Measurements from ENCODE around the gene KCNK3.

The KCNK3 gene

DNA sequence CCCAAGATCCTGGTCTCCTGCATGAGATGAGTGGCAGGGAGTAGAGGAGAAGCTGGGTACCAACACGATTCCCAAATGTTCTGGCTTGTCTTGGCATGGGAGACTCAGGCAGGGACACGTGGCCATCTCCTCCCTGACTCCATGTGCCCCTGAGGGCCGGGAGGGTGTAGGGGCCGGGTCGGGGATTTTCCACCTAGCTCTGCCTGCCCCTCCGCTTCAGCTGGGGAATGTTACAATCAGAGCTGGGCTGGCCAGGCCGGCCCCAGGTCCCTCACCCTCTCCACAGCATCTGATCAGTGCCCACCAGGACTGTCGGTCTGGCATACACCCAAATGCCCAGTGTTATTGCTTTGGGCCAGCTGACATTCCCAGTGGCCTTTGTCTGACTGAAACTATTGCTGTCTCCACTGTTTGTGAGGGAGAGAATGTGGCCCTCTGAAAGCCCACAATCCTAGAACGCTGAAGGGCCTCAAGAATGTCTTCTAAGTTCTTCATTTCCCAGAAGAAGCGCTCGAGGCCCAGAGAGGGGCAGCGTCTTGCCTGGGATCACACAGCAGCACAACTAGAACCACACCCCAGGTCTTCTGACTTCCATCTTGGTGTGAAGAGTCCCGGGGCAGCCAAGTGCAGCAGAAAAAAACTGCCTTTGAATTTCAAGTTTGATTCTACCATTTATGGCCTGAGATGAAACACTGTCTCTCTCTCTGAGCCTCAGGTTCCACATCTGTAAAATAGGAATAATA is 23.2 kb downstream of the KCNK3 start:
- DNase-seq = no peak

DNA sequence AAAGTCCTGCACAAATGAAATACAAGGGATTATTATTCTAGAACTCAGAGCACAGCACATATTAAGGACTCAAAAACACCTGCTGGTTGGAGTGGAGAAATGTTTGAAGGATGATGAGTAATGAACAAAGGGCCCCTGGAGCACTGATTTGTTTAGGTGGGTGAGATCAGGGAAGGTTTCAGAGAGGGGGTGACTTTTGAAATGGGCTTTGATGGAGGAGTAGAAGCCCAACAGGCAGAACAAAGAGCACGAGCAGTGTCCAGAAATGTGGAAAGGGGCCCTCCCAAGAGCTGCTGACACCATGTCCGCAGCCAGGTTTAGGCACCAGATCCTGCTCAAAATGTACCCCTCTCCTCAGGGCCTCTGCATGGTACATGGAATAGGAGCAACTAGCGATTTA is 23.8 kb downstream of the KCNK3 start:
- no peak for DNase-seq

DNA sequence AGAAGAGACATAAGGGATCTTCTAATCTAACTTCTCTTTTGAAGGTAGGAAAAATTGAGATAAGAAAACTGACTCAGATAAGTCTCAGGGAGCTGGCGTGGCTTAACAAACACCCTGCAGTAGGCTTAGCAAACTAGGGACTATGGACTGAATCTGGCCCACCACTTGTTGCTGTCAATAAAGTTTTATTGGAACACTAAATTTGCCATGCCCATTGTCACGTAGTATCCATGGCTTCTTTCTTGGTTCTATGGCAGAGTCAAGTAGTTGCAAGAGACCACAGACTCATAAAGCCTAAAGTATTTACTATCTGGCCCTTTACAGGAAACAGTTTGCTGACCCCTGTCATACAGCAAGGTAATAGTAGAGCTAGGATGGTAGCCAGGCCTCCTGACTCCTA is 24.2 kb downstream of the KCNK3 start:
- DNase-seq = no peak

DNA sequence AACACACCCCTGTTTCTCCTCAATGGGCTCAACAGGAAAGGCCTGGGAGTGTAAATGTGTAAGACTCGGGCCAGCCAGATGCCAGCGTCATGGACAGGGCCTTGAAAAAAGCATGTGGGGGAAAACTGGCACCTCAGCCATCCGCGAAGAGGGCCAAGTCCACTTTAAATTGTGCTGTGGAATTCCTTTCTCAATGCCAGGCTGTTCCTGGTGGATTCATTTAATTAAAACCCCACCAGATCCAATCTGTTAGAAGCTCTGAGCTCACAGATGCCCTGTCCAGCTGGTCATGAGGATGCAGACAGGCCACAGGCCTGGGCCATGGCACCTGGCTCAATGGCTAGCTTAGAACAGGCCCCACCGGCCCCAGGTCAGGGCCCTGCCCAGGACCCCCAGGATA is 24.8 kb downstream of the KCNK3 start:
- peak in 1 of 2 experiments; percentile 62 for DNase-seq

DNA sequence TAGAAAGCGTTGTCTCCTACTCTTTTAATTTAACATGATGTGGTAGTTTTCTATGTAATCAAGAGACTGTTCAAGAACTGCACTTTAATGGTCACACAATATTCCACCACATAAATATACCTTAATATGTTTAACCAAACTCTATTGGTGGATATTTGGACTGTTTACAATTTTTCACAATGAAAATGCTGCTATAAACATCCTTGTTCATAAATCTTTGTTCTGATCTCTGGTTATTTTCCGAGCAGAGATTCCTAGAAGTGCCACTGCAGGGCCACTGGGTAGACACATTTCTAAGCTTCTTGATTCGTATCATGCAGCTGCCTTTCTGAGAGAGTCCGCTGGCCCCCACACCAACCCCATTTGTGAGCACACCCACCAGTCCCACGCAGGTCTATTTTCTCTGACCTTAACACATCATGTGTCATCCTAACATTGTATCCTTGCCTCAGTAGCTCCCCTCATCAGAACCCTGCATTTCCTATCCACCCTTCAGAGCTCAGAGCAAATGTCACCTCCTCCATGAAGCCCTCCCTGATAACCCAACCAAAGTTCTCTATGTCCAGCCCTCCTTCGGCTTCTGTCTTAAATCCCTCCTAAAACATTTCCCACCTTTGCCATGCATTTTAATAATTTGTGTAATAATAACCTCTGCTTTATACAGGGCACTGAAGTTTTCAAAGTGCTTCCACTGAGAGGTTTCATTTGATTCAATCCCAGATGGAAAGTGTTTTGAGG is 26.6 kb downstream of the KCNK3 start:
- DNase-seq = no peak

DNA sequence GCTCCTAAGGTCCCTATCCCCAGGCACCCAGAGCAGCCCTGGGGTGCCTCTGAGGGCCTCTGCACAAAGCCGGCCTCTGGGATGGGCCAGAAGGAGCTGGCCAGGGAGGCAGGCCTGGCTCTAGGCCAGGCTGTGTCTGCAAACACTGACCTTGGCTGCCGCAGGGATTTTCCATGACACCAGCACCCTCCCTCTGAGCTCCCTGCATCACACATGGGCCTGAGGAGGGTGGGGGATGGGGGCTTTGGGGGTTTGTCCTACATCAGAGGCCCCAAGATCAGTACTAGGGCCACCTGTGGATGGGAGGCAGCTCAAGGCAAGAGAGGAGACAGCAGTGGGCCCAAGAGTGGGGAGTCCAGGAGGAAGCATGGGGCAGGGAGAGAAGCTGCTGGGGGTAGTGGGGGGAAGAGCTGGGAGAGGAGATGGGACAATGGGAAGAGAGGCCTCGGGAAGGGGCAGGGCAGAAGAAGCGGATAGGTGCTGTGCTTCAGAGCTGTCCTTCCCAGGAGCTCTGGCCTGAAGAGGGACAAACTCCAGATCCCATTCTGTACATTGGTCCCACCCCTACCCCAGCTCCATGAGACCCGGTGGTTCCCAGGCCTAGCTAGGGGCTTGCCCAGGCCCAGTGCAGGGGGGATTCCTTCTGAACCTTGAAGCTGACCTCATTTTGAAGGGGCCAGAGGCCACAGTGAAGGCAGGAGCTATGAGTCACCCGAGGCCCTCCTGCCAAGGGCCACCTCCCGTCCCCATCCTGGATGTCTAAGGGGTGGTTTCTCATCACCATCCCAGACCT is 28.0 kb downstream of the KCNK3 start:
- DNase-seq = no peak

DNA sequence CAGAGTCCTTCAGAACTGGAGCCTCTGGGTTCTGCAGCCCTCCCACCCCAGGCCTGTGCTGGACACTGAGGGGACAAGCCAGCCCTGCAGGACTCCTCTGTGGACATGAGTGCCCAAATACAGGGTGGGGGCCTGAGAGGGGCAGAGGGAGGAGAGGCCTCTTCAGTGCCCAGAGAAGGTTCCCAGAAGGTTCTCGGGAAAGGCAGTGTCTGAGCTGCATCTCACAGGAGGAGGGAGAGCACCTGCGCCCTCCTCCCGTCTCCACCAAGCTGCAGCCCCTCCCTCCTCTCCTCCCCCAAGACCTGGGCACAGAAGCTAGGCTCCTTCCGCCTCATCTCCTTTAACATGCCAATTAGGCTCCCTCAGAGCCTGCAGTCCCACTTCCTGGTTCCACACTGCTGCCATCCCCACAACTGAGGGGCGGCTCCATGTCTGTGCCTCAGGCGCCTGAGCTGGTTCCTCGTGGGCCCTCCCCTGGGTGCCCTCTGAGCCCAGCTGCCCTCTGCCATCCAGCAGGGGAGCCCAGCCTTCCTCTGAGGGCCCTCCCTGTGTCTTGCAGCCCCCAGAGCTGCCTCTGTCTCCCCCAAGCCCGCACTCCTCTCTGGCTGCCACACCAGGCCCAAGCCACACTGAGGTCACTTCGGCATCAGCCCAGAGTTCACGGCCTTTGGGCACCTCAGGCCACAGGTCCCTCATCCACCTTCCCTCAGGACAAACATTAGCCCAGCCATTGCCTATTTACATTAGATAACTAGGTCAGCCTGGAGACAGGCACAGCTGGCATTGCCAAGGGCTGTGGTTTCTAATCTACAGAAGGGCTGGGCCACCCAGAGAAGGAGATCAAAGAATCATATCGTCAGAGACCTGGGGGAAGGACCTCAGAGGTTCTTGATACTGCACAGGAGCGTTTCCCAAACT is 28.9 kb downstream of the KCNK3 start:
- DNase-seq = no peak

DNA sequence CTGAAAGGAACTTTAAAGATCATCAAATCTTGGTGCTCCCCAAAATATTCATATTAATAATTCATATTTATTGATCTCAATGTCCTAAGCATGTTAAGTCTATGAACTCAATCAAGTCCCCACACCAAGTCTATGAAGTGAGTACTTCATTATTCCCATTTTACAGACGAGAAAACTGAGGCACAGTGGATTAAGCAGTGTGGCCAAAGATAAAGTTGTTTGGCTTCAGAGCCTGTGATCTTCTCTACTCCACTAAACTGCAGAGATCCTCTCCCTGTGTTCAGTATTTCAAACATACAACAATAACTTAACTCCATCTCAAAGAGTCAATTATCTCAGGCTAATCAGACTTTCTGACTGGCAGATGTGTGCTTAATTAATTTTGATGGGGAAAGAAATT is 29.8 kb downstream of the KCNK3 start:
- no peak for DNase-seq

DNA sequence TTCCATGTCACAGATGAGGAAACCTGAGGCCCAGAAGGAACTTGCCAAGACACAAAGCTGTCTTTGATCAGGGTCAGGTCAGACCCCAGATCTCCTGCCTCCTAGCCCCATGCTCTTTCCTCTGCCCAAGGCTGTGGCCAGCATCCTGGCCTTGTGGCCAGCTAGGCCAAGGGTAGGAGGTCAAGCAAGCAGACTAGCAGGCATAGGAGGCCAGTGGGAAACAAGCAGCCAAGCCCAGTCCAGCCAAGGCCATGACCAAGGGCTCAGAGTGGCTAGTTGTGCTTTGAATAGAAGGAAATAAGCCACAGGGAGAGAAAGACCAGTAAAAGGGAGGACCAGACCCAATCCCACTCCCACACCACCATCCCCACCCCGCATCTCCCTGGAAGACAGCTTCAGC is 30.4 kb downstream of the KCNK3 start:
- no peak for DNase-seq

DNA sequence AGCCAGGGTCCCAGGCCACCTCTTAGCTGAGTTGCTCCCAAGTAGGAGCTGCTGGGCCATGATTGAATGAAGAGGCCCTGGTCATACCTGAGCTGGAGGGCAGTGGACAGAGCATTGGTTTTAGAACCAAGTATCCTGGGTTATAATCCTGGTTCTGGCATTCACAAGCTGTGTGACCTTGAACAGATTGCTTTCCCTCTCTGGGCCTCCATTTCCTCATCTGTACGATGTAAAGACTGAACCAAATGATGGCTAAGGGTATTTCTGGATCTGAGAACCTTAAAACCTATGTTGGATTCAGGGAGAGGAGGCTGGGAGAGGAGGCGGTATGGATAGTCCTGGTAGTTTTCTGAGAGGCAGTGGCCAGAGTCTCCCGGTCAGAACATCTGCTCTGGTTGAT is 31.0 kb downstream of the KCNK3 start:
- no peak for DNase-seq

DNA sequence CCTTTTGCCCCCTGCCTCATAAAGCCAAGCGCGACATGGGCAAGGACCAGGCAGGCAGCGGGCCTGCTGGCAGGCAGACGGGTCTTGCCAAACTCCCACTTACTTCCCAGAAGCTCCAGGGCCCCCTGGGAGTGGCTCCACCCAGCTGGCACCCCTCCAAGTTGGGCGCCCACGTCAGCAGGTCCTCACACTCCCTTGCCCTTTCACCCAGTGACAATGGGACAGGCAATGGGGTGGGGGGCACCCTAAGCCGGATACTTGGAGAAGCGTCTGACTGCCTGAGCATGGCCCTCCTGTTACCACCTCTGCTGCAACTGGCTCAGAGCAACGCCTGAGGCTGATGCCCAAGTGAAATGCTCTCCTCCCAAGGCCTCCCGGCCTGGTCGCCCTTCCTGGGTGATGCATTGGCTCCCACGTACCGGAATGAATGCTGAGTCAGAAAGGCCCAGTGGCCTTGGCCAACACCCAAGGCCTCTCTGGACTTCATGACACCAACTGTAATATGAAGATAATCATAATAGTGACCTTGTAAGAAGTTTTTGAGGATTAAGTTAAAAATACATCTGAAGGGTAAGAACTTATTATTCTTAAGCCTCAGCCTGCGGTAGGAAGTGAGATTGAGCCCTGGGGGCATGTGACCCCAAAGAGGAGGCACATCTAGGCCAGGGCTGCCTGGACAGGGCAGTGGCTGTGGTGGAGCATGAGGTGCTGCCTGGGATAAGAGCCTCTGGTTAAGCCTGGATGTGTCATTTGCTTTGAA is 31.6 kb downstream of the KCNK3 start:
- DNase-seq = no peak

DNA sequence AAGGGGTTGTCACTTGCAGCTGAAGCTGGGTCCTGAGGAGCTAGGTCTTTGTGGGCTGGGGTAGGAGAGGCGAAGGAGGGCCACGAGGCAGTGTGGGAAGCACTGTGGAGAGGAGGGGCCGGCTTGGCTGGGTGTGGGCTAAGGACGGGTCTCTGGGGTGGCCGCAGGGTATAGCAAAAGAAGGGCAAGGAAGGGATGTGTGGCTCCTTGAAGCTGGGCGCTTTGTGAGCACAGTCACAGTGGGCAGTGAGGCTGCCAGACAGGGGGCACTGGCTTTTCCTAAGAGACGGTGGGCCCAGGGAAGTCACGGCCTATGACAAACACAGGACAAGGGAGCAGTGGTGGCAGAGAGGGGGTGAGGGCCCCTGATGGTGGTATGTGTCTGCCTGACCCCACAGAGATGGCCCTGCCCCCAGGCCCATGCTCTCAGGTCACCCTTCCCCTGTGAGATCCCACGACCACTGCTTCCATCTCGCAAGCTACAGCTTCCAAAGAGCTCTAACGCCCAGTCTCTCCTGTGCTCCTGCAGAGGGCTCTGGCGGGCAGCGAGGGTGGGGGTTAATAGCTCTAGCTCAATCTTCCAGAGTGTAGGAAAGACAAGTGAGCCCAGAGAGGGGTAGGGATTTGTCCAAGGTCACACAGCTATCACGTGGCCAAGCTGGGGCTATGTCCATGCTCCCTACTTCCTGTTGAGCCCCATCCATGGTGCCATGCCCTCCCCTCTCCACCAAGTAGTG is 32.4 kb downstream of the KCNK3 start:
- DNase-seq = no peak

DNA sequence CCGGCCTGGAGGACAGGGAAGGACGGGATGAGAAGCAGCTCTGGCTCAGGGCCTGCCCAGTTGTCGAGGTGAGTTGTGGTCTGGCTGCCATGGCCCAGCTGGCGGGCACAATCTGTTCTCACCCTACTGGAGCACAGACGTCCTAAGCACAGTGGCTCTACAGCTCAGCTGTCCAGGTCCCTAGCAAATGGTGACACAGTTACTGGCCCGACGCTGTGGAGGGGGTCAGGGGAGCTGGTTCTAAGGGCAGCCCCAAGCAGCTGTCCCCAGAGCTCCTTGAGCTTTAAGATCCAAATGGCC is 32.9 kb downstream of the KCNK3 start:
- no peak for DNase-seq

DNA sequence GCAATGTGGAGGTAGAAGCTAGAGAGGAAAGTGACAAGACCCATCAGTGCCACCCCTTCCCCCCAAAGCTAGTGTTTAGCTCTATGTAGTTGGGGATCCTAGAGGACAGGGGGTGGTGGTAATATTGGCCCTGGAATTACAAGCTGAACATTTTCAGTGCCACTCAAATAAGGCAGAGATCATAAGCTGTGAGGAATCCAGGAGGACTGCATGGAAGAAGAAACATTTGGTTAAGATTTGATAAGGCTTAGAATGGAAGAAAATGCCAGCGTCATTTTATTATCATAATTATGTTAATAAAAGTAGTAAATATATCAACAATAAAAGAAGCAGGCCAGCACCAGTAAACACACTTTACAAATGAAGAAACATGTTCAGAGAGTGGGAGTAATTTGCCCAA is 33.7 kb downstream of the KCNK3 start:
- no peak for DNase-seq

DNA sequence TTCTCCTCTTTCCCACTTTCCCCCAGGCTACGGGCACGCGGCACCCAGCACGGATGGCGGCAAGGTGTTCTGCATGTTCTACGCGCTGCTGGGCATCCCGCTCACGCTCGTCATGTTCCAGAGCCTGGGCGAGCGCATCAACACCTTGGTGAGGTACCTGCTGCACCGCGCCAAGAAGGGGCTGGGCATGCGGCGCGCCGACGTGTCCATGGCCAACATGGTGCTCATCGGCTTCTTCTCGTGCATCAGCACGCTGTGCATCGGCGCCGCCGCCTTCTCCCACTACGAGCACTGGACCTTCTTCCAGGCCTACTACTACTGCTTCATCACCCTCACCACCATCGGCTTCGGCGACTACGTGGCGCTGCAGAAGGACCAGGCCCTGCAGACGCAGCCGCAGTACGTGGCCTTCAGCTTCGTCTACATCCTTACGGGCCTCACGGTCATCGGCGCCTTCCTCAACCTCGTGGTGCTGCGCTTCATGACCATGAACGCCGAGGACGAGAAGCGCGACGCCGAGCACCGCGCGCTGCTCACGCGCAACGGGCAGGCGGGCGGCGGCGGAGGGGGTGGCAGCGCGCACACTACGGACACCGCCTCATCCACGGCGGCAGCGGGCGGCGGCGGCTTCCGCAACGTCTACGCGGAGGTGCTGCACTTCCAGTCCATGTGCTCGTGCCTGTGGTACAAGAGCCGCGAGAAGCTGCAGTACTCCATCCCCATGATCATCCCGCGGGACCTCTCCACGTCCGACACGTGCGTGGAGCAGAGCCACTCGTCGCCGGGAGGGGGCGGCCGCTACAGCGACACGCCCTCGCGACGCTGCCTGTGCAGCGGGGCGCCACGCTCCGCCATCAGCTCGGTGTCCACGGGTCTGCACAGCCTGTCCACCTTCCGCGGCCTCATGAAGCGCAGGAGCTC is 35.4 kb downstream of the KCNK3 start:
- no peak for DNase-seq

DNA sequence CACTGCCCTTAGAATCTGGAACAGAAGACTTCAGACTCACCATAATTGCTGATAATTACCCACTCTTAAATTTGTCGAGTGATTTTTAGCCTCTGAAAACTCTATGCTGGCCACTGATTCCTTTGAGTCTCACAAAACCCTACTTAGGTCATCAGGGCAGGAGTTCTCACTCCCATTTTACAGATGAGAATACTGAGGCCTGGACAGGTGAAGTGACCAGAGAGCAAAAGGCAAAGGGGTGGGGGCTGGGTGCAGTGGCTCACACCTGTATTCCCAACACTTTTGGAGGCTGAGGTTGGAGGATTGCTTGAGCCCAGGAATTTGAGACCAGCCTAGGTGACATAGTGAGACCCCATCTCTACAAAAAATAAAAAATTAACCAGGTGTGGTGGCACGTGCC is 36.8 kb downstream of the KCNK3 start:
- no peak for DNase-seq

DNA sequence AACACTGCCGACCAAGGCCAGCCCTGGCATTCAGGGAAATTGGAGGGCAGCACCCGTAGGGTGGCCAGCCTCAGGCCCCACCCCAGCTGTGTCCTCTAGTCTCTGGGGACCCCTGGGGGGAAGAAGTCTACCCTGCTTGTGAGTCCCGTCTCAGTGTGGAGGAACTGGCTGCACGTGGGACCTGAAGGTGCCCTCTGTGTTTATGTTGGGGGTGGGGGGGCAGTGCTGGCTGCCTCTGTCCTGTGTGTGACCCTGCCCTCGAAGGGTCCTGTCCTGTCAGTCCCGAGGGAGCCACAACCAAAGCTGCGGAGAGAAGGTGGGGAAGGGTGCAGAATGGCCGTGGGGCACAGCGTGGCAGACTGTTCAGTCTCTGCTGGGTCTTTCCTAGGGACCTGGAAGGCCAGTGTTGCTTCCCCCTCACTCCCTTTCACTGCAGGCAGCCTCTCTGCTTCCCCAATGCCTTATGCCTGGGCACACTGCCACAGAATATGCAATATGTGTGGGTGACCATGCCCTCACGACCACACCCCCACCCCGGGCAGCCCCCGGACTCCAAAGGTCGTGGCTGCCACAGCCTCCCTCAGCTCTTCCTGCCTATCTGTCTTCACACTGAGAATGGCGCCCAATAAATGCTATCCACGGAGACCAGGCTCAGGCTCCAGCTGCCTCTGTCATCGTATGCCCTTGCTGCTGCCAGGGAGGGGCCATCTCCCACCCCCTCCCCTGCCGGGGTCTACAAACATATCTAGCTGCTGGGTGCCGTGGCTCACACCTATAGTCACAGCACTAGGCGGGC is 38.2 kb downstream of the KCNK3 start:
- DNase-seq = no peak

DNA sequence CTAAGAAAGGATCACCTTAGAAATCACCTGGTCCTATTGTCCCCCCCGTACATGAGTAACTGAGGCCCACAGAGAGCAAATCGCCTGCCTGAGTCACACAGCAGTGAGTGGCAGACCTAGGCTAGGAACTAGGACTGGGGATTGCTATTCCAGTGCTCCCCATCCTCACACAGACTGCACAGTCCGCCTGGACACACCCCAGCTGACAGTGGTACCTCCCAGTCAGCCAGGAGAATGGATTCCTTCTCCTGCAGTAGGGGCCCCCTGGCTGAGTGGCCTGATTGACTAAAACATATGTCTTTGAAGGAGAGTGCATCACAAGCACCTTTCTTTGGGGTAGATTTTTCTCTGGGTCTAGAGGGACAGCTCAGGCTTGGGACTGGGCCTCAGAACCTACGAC is 39.2 kb downstream of the KCNK3 start:
- DNase-seq = no peak

DNA sequence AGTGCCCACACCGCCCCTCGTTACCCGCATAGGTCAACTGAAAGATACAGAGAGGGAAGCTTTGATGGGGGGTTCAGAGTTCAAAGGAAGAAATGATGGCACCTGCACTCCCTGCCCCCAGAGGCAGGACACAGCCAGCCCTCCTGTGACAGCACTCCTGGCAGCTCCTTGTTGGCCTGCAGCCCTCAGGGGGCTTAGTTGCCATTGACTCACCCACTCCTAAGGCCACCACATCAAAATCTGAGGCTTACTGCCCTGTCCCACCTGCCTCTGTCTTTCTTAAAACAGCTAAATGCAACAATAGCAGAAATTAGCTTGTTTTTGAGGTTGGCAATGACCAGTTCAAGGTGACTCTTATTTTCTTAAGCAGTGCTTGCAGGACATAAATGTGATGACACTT is 39.9 kb downstream of the KCNK3 start:
- no peak for DNase-seq
